ENCODE measurements around the gene CHST15.
"Not testable (repeated sequence)": the region's sequence is repeated elsewhere in the genome, so short reads cannot be mapped to it uniquely, and the experiment has no call there.

CHST15 gene

GRCh38 chr10:124124123-124124768, 30.8 kb upstream of the CHST15 start:
- no peak for DNase-seq

GRCh38 chr10:124123156-124123555, 29.8 kb upstream of the CHST15 start:
- DNase-seq: no peak

GRCh38 chr10:124122211-124122610, 28.8 kb upstream of the CHST15 start:
- DNase-seq: no peak

- no peak for DNase-seq
Measured at GRCh38 chr10:124120410-124121061, 27.1 kb upstream of the CHST15 start.

- DNase-seq: no peak
Measured at GRCh38 chr10:124119946-124120345, 26.5 kb upstream of the CHST15 start.

- DNase-seq: no peak
Measured at GRCh38 chr10:124119216-124119615, 25.8 kb upstream of the CHST15 start.

- DNase-seq: no peak
Measured at GRCh38 chr10:124117833-124118232, 24.4 kb upstream of the CHST15 start.

- no peak for DNase-seq
Measured at GRCh38 chr10:124117511-124117785, 24.1 kb upstream of the CHST15 start.

GRCh38 chr10:124116771-124117510, 23.5 kb upstream of the CHST15 start:
- DNase-seq: no peak

GRCh38 chr10:124114696-124115095, 21.3 kb upstream of the CHST15 start:
- DNase-seq: no peak

- no peak for DNase-seq
Measured at GRCh38 chr10:124112891-124113580, 19.6 kb upstream of the CHST15 start.

- no peak for DNase-seq
Measured at GRCh38 chr10:124110882-124111281, 17.5 kb upstream of the CHST15 start.

- no peak for DNase-seq
Measured at GRCh38 chr10:124109261-124109660, 15.9 kb upstream of the CHST15 start.

GRCh38 chr10:124107072-124107471, 13.7 kb upstream of the CHST15 start:
- no peak for DNase-seq

- DNase-seq: peak; percentile 53
Measured at GRCh38 chr10:124106241-124106879, 13.0 kb upstream of the CHST15 start.

GRCh38 chr10:124105594-124105993, 12.2 kb upstream of the CHST15 start:
- DNase-seq: no peak

GRCh38 chr10:124105045-124105444, 11.6 kb upstream of the CHST15 start:
- no peak for DNase-seq

GRCh38 chr10:124104011-124104627, 10.7 kb upstream of the CHST15 start:
- no peak for DNase-seq

- DNase-seq: no peak
Measured at GRCh38 chr10:124101351-124101750, 8.0 kb upstream of the CHST15 start.

- not testable (repeated sequence) for DNase-seq
Measured at GRCh38 chr10:124100651-124101050, 7.3 kb upstream of the CHST15 start.

GRCh38 chr10:124100124-124100523, 6.7 kb upstream of the CHST15 start:
- DNase-seq: no peak

GRCh38 chr10:124099604-124100003, 6.2 kb upstream of the CHST15 start:
- no peak for DNase-seq

- DNase-seq: no peak
Measured at GRCh38 chr10:124098575-124098974, 5.2 kb upstream of the CHST15 start.
